Glomerular visceral epithelial cell (primary cell): ENCODE measurements around the gene SGMS1.
"Not testable (repeated sequence)": the region's sequence is repeated elsewhere in the genome, so short reads cannot be mapped to it uniquely, and the experiment has no call there.

ENCODE experiments used
- DNase-seq: peaks from one replicate; pipeline ENCODE4 v3.0.0-alpha.2; 2016; ENCODE audit errors: extremely low spot score

Gene SGMS1

DNA sequence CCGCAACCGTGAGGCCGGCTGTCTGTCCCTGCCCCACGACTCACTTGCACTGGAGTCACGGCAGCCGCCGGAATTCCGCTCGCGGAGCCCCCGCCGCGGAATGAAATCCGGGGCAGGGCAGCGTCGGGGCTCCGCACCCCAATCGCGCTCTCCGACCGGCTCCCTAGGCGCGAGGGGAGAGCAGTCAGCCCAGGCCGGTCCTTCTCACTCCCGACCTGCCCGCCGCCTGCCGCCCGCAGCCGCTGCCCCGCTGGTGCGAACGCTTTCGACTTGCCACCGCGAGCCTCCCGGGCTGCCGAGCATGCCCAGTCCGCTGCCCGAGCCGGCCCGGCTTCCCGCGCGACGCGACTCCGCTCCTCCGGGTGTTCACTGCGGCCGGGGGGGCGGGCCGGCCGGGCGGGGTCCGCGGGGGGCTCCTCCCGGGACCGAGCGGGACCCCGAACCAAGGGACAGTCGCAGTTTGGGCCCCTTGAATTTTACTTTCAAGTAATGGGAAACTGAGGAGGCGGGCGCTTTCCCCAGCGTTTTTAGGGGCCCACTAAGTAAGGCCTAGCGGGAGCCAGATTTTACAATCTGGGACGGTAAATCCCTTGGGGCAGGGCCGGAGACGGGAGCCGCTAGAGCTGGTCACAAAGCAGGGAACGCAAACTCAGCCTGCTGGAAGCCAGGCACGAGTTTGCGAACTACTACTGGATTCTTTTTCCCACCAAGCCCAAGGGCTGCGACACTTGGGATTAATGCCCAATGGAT is at the start of gene SGMS1:
SGMS1 (minus strand) TSS at position 294 of the 750 bp plus-strand sequence. CDS start 279,842 bp downstream, outside the sequence.
- peak; percentile 88 for DNase-seq

DNA sequence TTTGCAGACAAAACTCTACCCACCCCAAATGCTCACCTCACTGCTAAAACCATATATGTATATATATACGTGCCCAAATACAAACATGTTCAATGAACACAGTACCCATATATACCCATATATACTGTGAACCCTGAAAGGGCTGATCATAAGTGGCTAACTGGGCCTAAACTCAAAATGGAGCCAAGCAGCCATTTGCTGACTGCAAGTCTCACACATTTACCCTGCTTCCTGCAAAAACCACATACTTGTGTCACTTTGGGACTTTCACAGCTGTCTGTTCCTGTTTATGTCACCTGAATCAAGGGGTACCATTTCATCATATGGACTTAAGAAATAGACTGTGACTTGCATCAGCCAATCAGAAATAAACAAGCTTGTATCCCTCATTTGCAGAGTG is 48.4 kb upstream of the SGMS1 start:
- DNase-seq: not testable (repeated sequence)

DNA sequence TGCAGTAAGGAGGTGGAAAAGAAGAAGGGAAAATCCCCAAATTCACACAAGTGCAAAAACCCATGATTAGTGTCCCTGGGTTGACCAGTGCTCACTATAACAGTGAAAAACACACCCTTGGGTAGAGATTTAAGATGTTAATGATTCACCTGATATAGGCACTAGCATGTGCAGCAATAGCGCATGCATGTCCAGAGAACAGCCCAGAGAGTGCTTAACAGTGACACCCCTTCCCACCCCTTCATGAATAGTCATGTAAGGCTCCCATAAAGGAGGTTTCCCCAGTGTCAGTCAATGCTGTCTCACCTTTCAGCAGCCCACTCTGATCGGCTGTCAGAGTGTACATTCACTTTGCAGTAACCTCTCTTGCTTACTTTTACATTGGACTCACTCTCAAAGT is 47.9 kb upstream of the SGMS1 start:
- not testable (repeated sequence) for DNase-seq

DNA sequence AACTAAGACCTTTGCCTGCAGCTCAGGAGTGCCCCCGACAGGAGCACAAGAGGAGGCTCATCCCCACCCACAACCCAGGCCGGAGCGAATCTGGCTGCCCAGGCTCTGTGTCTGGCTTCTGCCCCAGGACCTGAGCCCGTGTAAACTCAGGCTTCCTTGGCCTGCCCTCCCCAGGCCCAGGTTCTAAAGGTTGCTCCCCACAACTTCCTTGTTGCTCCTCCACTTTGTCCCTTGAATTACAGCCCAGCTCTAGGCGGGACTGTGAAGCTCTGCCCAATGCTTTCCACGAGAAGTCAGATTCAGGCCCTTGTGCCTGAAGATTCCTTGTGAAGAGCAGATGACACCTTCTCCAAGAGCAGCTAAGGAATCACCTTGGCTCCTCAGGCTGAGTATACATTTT is 46.2 kb upstream of the SGMS1 start:
- DNase-seq: not testable (repeated sequence)

DNA sequence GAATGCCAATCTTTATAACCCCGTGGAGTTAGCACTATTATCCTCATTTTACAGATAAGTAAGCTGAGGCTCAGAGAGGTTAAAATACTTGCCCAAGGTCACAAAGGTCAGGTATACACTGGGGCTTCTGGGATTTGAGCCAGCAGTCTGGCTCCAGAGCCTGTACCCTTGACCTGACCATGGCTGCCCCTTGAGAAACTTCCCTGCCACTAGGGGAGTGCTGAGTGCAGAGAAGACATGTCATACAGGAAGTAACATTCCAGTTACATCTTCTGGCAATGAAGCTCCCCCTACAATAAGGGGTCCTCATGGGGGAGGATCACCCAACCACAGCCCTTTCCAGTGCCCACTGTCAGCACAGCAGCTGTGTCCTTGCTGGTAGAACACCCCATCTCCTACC is 43.6 kb upstream of the SGMS1 start:
- not testable (repeated sequence) for DNase-seq

DNA sequence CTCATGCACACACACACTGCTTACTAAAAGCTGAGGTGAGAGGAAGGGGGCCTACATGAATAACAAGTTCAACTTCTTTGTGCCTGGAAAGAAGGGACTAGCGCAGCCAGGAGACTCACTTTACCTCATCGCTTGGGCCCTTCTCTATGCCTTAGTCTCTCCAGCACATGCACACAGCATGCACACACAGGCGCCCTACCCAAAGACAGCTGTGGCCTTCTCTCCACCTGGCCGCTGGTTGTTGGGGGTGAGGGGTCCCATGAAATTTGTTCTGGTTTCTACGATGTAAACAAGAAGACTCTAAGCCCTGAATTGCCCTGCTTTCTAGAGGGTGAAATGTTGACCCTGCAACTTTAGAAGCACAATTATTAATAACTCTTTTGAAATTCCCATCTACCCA is 38.7 kb upstream of the SGMS1 start:
- DNase-seq: not testable (repeated sequence)

DNA sequence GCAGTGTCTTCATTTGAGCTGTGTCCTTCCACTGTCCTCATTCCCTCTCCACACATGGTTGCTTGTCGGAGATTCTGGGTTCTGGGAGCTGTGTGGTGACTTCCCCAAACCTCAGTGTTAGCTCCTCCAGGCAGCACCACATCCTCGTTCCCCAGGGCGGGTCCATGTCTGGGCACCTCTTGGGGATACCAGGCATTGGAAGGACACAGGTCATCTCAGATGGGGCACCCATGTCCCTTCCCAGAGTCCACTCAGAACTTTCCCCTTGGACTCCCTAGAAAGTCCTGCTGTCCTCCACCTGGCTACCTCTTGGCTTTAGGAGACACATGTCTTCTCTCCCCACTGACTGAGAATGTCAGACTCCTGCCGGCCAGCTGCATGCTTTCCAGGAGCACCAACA is 37.8 kb upstream of the SGMS1 start:
- DNase-seq: not testable (repeated sequence)

DNA sequence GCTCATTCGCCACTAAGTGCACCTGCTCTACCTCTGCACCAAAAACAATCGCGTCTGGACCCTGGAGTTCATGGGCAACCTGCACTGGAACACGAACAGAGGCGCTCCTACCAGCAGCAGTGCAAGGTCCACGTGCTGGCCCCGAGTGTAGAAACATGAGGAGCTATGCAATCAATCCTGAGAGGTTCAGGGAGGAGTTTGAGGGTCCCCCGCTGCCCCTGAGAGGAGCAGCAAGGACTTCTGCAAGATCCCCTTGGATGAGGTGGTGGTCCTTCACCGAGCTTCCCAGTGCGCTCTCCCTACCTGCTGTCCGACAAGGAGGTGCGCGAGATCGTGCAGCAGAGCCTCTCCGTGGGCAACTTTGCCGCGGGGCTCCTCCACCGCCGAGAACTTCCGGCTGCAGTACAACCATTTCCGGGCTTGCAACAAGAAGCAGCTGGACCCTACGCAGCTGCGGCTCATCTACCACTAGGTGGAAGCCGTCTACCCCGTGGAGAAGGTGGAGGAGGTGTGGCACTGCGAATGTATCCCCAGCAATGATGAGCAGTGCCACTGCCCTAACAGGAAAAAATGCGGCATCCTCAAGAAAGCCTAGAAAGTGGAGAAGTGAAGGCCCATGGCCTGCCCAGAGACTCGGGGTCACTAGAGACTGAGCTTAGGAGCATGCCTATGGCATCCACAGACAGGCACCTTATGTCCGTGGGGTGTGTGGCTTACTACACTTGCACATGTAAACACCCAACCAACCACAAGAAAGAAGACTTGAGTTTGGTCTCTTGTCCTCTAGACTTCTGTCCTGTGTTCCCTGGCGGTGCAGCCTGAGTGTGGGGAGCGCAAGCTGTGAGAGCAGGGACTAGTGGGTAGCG is 36.3 kb upstream of the SGMS1 start:
- peak; percentile 70 for DNase-seq

DNA sequence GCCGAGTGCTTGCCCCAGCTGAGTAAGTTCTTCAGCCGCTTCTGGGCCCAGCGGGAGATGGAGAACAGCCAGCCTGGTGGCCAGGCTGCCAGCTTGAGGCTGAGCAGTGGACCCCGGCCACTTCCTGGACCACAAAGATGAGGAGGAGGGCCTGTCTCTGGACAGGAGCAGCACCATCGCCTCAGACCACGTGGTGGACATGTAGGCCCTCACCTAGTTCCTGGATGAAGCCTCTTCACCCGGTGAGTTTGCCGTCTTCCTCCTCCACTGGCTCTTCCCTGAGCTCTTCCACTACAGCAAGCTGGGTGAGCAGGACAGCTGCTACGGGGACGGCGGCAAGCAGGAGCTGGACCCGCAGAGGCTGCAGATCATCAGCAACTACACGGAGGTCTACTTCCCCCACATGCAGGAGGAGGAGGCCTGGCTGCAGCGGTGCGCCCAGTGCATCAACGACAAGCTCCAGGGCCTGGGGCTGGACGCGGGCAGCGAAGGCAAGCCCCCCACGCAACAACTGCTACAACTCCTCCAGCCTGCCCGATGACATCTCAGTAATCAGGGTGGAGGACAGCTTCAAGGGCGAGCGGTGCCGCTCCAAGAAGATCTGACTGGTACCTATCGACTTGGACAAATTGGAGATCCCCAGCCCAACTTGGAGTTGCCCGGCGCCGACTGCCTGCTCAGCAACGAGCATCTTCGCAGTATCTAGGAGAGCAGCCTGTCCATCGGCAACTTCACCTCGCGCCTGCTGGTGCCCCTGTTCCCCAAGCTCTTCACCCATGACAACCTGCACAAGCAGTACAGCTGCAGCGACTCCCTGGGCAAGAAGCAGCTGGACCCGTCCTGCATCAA is 35.5 kb upstream of the SGMS1 start:
- not testable (repeated sequence) for DNase-seq

DNA sequence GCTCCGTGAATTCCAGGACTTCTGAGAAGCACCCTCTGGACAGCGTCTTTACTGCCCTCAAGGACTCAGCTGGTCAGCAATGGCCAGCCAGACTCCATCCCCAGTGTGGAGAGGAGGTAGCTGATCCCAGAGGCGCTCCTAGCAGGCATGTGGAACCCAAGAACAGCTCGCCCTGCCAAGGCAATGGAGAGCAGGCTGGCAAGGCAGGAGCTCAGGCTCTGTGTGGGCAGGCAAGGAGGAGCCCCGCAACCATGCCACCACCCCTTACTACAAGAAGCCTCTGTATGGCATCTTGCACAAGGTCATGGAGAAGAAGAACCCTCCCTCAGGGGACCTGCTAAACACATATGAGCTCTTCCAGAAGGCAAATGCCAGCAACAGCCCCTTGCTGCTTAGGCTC is 34.4 kb upstream of the SGMS1 start:
- DNase-seq: no peak

DNA sequence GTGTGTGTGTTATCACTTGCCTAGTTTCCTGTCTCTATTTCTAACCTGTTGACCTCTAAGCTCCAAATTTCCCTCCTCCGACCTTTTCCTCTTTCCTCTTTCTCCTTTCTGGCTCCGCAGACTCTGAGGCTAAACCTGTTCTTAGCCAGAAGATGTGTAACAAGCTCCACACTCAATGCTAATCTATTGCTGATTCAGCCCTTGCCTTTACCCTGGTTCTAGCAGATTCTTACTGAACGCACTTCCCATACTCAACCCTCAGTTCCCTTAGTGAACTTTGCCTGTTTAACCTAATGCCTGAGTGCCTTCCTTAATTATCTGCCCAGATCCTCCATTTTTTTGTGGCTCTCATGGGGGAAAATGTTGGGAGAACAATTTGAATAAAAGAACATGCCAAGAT is 30.0 kb upstream of the SGMS1 start:
- DNase-seq: no peak

DNA sequence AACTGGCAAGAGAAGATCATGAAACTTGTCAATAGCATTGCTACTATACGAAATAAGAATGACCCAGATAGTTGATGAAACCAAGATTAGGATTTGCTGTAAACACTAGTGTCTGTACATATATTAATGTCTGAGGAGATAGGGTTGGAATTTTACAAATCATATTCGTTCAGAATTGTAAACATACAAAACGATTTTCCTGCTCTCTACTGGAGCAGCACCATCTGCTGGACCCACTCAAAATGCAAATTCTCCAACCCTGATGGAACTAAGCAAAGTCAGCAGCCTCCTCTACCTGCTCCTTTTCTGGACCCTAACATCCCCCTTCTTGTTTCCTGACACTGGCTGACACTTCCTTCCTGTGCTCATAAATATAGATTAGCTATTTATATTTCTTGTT is 29.4 kb upstream of the SGMS1 start:
- no peak for DNase-seq

DNA sequence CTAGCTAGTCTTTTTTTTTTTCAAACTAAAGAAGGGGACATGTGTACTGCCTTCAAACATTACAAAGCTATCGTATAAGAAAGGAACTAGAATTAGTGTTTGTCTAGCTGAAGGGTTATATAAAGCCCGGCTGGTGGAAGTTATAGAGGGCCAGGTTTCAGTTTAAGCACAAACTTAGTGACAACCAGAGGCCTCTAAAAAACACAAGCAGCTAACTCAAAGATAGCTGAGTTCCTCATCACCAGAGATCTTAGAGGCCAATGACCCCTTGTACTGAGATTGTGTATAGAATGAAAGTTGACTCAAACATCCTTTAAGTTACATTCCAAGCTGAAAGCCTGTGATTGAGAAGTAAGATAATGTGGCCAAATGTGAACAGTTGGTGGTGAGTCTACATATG is 28.1 kb upstream of the SGMS1 start:
- no peak for DNase-seq

DNA sequence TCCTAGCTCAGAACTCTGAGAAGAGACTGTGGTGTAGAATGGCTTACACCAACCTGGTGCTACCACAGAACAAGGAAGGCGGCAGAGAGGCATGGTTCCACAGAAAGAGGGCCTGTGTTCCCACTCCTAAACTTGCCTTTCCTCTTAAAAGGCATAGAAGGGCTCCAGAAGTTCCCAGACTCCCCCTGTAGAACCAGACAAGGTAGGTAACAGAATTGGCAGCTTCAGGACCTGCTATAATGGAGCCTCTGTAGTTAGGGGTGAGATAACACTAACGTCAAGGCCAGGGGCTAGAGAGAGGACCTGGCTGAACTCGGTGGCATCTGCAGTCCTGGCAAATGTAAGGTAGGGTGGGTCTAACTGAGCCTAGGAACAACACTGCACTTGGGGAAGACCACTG is 26.7 kb upstream of the SGMS1 start:
- DNase-seq: no peak

DNA sequence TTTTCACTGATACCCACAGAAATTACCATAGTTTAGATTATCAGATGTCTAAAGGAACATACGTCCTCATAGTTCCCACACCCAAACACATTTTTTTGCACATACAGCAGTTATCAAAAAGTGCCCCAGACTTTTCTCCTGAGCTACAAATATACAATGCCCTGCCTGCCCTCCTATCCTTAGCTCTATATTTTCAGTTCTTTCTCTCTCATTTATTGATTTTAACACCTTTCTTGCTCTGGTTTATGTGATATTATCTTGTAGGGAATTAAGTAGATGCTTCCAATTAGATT is 25.1 kb upstream of the SGMS1 start:
- DNase-seq: no peak

DNA sequence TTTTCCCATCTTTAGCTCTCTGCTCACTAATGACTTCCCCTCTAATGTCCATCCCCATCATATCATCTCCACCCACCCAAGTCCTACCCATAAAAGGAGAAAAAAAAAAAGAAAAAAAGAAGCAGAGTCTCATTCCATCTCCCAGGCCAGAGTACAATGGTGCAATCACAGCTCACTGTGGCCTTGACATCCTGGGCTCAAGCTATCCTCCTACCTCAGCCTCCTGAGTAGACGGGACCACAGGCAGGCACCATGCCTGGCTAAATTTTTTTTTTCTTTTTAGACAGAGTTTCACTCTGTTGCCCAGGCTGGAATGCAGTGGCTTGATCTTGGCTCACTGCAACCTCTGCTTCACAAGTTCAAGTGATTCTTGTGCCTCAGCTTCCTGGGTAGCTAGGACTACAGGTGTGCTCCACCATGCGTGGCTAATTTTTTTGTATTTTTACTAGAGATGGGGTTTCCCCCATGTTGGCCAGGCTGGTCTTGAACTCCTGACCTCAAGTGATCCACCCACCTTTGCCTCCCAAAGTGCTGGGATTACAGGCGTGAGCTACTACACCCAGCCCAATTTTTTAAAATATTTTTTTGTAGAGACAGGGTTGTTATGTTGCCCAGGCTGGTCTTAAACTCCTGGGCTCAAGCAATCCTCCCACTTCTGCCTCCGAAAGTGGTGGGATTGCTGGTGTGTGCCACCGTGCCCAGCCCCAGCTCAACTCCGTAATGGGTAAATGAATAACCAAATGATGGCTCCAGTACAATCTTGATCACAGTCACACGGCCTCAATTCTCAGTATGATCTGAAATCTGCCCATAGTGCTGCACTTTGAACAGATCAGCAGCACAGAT is 24.6 kb upstream of the SGMS1 start:
- DNase-seq: peak; percentile 27

DNA sequence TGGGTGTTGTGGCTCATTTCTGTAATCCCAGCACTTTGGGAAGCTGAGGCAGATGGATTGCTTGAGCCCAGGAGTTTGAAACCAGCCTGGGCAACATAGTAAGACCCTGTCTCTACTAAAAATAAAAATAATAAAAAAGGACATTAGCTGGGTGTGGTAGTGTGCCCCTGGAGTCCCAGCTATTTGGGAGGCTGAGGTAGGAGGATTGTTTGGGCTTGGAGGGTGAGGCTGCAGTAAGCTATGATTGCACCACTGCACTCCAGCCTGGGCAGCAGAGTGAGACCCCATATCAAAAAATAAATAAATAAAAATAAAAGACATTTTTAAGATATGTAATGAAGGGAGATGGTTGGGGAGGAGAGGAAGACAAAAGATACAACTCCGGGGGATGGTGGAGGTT is 23.6 kb upstream of the SGMS1 start:
- not testable (repeated sequence) for DNase-seq

DNA sequence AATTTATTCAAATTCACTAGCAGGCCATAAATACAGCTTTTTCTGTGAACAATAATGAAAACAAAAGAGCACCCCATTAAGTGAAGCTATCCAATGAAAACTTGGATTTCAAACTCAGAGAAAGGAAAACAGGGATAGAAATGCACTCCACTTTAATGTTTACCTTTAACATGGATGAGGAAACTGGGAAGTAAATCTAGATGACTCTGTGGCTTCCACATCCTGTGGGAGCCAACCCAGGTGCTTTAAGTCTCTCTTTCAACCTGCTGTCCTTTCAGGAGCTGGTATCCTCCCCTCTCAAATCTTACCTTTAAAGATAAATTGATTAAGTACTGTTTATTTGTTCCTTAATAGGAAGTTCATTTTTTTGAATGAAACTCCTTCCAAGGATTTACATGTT is 21.5 kb upstream of the SGMS1 start:
- no peak for DNase-seq

DNA sequence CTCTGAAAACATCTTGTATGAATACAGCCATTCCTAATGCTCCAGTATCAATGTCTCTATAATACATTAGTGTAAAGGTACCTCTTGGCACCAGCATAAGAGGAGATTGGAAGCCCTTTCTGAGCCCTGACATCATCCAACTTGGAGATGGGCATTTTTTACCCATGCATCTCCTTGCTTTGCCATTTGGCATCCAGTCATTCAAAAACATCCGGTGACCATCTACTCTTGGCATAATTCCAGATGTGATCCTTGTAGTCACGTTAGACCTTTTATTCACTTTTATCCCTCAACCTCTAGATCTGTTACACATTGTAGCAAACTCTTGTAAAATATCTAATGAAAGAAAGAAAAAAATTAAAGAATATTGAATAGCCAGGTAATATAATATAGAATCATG is 17.9 kb upstream of the SGMS1 start:
- no peak for DNase-seq

DNA sequence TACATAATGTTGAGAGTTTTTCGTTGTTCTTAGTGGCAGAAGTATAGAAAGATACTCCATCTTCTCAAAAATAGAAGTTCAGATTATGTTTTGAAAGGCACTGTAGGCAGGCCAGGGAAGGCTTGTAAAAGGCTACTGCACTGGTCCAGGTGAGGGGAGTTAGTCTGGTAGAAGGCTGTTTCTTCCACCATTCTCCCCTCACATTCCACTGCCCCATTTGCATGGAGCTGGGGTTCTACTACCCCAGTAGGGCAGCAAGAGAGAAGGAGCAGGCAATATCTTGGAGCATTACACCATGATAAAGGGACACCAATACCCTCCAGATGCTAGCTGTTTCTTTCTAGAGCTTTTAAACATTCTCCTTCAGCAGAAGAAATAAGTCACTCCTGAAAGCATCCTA is 16.5 kb upstream of the SGMS1 start:
- DNase-seq: no peak
